ENCODE data around the gene AGBL4.
A peak's percentile ranks its signal among the peaks of the same experiment; 100 is the strongest.
"Not testable (repeated sequence)": the region's sequence is repeated elsewhere in the genome, so short reads cannot be mapped to it uniquely, and the experiment has no call there.

Gene AGBL4

DNA sequence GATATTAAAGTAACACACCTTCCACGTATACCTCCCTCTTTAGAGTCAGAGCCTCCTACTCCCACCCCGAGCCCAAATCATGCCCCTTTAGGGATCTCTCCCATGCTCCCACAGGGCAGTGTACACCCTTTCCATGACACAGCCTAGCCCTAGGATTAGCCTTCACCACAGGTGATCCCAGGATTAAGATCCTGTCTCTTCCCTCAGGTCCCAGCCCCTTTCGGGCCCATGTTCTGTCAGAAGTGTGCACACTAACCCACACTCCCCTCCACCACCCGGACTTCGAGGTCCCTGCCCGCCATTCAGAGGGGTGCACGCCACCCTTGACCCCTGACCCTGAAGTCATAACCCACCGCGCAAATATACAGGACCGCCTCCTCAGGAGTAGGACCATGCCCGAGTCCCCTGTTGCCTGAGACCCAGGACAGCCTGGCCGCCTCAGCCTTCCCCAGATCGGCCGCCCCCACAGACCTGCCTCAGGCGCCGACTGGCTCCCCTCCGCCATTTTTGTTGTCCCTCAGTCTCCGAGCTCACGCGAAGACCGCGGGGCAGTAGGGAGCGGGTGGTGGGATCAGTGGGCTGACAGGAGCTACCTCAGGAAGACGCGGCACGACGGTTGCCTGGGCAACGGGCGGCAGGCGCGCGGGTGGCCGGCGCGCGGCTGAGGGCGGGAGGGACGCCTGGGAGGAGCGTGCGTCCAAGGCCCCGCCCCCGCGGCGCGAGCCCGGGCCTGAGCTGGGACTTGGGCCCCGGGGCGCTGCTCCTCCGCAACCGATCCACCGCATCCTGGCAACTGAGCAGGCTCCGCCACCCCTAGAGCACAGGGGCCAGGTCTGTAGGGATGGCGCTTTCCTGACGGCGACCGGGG is at the start of gene AGBL4:
AGBL4 (minus strand) TSS at position 663 of the 868 bp plus-strand sequence.
- Mint-ChIP-seq H3K4me3 (no peak within 1 kb of the TSS), H3K36me3 (no peaks in the 10 kb centered on the region), H3K27ac (no peak within 1 kb of the TSS), H3K9me3 (no peaks in the 10 kb centered on the region), H3K27me3 (peaks cover 10% of the 10 kb centered on the region), H3K4me1 (no peaks in the 10 kb centered on the region)
- CTCF ChIA-PET = no interaction called here
- DNase-seq = peak; percentile 26

DNA sequence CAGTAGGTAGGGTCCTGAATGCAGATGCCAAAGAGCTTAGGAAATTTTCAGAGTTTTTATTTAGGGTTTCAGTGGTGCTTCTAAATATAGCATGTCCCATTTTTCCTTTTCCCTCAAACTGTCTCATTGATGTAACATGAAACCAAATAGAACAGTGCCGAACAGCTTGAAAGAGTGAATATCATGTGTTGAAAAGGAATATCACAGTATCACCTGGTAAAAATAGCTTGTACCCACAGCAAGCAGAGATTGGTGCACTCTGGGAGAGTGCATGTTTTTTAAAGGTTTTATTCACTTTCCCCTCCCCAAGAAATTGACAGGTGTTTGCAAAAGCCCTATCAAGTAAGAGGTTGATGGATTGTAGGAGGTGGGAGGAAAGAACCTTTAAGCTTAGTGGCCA is 43.1 kb upstream of the AGBL4 start:
- no peaks in the 10 kb centered on the region for H3K36me3 Mint-ChIP-seq
- H3K27ac Mint-ChIP-seq = no peak overlapping the region
- DNase-seq = no peak
- H3K4me1 Mint-ChIP-seq = no peaks in the 10 kb centered on the region
- no peaks in the 10 kb centered on the region for H3K27me3 Mint-ChIP-seq
- CTCF ChIA-PET = no interaction called here
- H3K9me3 Mint-ChIP-seq = no peaks in the 10 kb centered on the region
- H3K4me3 Mint-ChIP-seq = no peak overlapping the region

DNA sequence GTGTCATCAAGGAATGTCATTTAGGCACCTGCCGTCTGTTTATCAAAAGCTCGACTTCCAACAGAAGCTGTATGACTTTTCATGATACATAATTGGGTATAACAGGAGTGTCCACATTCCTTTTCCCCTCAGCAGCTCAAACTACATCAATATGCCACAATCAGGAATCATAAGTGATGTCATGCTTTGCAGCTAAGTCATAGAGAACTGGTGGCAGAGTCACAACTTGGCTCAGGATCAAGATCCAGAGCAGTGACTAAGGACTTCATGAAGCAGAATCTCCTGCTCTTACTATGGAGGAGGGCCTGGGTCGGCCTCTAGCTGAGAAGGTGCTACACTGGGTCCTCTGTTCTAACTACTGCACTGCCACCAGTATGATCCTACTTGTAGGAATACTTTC is 36.5 kb upstream of the AGBL4 start:
- H3K36me3 Mint-ChIP-seq = no peaks in the 10 kb centered on the region
- no peak overlapping the region for H3K27ac Mint-ChIP-seq
- no peak for DNase-seq
- no peaks in the 10 kb centered on the region for H3K27me3 Mint-ChIP-seq
- CTCF ChIA-PET = no interaction called here
- H3K4me1 Mint-ChIP-seq = no peaks in the 10 kb centered on the region
- H3K4me3 Mint-ChIP-seq = no peak overlapping the region
- H3K9me3 Mint-ChIP-seq = no peaks in the 10 kb centered on the region

DNA sequence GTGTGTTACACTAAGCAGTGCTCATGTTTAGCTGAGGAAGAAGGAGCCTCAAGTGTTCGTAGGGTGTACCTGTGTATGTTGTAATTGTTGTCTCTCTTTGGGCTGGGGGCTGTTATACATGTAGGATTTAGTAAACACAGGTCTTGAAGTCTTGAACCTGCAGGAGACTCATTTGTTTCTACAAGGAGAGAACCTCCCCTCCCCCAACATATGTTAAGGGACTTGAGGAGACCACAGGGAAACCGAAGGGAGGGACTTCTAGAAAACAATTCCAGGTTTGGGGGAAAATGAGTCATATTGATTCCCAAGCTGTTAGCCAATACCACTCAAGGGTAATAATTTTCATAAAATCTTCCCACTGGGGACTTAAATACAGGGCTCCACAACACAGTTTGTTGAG is 25.0 kb upstream of the AGBL4 start:
- Mint-ChIP-seq H3K4me3 (no peak overlapping the region), H3K36me3 (no peaks in the 10 kb centered on the region)
- DNase-seq = no peak

DNA sequence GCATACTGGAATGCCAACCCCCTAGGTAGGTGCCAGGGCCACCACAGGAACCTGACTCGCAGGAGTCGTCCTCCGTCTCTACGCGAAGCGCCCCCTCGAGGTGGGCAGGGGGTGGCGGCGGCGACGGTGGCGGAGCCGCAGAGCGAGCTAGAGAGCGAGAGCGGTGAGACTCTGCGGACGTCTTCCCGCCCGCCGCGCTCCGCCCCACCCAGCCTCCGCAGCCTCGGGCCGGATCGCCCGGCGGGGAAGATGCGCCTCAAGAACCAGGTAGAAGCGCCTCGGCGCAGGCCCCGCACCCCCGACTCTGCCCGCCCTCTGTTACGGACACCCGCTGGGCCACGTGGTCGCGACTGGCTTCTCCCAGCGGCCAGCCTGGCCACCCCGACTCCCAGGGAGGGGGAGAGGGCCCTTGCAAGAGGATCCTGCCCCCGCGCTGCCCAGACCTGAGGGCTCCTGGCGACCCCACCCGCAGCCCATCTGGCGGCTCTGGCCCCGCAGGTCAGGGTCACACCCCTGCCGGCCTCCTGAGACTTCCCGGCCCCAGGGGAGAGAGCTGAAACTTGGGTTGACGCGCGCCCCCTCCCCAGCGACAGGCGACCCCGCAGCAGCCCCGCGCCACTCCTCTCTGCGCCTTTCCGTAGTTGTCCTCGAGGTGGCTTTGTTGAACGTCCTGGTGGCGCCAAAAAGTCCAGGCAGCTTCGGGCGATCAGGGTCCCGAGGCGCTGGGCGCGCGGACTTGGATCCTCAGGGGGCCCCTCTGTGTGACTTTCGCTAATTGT is 24.4 kb upstream of the AGBL4 start:
- peak; percentile 21 for DNase-seq
- Mint-ChIP-seq H3K27ac (no peak overlapping the region), H3K4me3 (no peak overlapping the region), H3K36me3 (no peaks in the 10 kb centered on the region), H3K27me3 (peaks cover 14% of the 10 kb centered on the region), H3K4me1 (no peaks in the 10 kb centered on the region), H3K9me3 (no peaks in the 10 kb centered on the region)
- CTCF ChIA-PET = interaction anchor here (0.6 kb wide), 1 partner anchor 9 kb away, joined by 3 read pairs; no protein-coding TSS in a partner anchor

More for the DNA sequence above, 25.0 kb upstream of the AGBL4 start:
- Mint-ChIP-seq H3K9me3 (no peaks in the 10 kb centered on the region), H3K27ac (no peak overlapping the region), H3K27me3 (peaks cover 14% of the 10 kb centered on the region), H3K4me1 (no peaks in the 10 kb centered on the region)
- CTCF ChIA-PET = no interaction called here

DNA sequence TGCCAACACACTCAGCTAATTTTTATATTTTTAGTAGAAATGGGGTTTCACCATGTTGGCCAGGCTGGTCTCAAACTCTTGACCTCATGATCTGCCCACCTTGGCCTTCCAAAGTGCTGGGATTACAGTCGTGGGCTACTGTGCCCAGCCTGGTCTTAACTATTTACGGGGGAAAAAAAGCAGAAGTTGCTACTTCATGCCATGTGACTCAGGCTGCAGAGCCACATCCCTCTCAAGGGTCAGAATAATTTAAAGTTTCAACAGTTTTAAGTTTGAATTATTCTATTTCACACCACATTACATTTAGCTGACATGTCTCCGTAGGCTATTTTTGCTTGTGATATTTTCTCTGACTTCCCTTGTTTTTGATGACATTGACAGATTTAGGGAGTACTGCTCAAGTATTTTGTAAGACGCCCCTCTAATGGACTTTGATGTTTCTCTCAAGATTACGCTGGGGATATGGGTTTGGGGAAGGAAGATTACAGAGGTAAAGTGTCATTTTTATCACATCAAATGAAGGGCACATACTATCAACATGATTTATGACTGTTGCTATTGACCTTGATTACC is 14.6 kb upstream of the AGBL4 start:
- no peaks in the 10 kb centered on the region for H3K9me3 Mint-ChIP-seq
- CTCF ChIA-PET = no interaction called here
- no peaks in the 10 kb centered on the region for H3K27me3 Mint-ChIP-seq

DNA sequence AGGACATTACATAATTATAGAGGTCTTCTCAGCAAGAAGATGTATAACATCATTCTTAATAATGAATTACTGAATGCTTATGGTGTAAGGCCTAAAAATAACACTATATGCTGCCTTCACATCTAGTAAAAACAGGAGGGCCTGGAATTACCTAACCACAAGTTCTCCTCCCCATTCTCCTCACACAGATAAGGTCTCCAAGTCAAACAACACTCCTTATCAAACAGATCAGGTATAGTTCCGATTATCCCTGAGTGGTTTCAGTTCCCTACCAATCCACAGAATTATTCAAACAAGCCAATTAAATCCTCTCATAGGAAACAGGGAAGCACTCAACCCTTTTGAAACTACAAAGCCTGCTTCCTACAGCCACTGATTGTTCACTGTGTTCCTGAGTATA is 4.0 kb upstream of the AGBL4 start:
- Mint-ChIP-seq H3K4me1 (no peaks in the 10 kb centered on the region), H3K36me3 (no peaks in the 10 kb centered on the region), H3K27me3 (peaks cover 10% of the 10 kb centered on the region), H3K4me3 (no peak overlapping the region), H3K27ac (no peak overlapping the region), H3K9me3 (no peaks in the 10 kb centered on the region)
- CTCF ChIA-PET = no interaction called here
- no peak for DNase-seq

More for the DNA sequence above, 14.6 kb upstream of the AGBL4 start:
- Mint-ChIP-seq H3K36me3 (no peaks in the 10 kb centered on the region), H3K4me1 (no peaks in the 10 kb centered on the region), H3K27ac (no peak overlapping the region), H3K4me3 (no peak overlapping the region)
- no peak for DNase-seq

DNA sequence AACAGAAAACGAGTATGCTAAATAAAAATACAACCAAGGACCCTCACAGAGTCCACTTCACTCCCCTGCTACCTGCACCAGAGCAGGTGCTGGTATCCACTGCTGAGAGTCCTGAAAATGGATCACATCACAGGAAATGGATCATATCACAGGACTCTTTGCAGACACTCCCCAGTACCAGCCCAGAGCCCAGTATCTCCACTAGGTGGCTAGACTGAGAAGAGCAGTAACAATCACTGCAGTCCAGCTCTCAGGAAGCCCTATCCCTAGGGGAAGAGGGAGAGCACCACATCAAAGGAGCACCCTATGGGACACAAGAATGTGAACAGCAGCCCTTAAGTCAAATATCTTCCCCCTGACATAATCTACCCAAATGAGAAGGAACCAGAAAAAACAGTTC is 28.0 kb downstream of the AGBL4 start:
- Mint-ChIP-seq H3K9me3 (peaks cover 8% of the 10 kb centered on the region), H3K4me3 (no peak overlapping the region), H3K27ac (no peak overlapping the region), H3K36me3 (no peaks in the 10 kb centered on the region), H3K4me1 (no peaks in the 10 kb centered on the region), H3K27me3 (no peaks in the 10 kb centered on the region)
- no peak for DNase-seq
- CTCF ChIA-PET = no interaction called here

DNA sequence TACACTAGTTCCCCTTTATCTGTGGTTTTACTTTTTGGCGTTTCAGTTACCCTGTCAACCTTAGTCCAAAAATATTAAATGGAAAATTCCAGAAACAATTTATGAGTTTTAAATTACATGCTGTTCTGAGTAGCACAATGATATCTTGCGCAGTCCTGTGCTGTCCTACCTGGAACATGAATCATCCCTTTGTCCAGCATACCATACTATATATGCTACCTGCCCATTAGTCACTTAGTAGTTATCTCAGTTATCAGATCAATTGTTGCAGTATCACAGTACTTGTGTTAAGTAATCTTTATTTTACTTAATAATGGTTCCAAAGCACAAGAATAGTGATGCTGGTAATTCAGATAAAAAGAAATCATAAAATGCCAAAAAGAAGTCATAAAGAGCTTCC is 52.7 kb downstream of the AGBL4 start:
- CTCF ChIA-PET = no interaction called here
- H3K27me3 Mint-ChIP-seq = no peaks in the 10 kb centered on the region
- H3K4me3 Mint-ChIP-seq = no peak overlapping the region
- no peaks in the 10 kb centered on the region for H3K9me3 Mint-ChIP-seq
- H3K4me1 Mint-ChIP-seq = no peaks in the 10 kb centered on the region
- no peak for DNase-seq
- H3K27ac Mint-ChIP-seq = no peak overlapping the region
- no peaks in the 10 kb centered on the region for H3K36me3 Mint-ChIP-seq

DNA sequence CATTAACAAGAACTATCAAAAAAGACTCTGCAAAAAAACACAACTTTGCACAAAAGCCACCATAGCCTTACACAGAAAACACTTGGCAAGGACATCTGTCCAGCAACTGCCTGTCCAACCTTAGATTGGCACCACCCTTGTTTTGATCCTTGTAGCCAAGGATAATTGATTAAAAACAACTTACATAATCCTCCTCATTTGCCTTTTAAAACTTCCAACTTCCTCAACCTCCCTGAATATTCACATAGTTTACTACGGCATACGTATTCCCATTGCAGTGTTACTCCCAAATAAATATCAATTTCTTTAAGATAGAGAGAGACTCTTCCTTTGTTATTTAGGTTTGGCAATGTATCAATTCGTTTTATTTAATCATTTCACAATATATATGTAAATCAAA is 72.4 kb downstream of the AGBL4 start:
- no peak overlapping the region for H3K27ac Mint-ChIP-seq
- CTCF ChIA-PET = no interaction called here
- H3K4me1 Mint-ChIP-seq = no peaks in the 10 kb centered on the region

DNA sequence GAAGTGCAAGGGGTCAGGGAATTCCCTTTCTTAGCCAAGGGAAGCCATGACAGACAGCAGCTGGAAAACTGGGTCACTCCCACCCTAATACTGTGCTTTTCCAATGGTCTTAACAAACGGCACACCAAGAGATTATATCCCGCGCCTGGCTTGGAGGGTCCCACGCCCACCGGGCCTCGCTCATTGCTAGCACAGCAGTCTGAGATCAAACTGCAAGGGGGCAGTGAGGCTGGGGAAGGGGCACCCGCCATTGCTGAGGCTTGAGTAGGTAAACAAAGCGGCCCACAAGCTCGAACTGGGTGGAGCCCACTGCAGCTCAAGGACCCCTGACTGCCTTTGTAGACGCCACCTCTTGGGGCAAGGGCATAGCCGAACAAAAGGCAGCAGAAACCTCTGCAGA is 108.5 kb downstream of the AGBL4 start:
- H3K4me1 Mint-ChIP-seq, H3K27me3 Mint-ChIP-seq, H3K27ac Mint-ChIP-seq, H3K36me3 Mint-ChIP-seq, H3K4me3 Mint-ChIP-seq, CTCF ChIA-PET, DNase-seq: not testable (repeated sequence)
- H3K9me3 Mint-ChIP-seq = peaks cover 19% of the 10 kb centered on the region

More for the DNA sequence above, 72.4 kb downstream of the AGBL4 start:
- Mint-ChIP-seq H3K9me3 (peaks cover 2% of the 10 kb centered on the region), H3K36me3 (no peaks in the 10 kb centered on the region), H3K27me3 (no peaks in the 10 kb centered on the region), H3K4me3 (no peak overlapping the region)
- no peak for DNase-seq

DNA sequence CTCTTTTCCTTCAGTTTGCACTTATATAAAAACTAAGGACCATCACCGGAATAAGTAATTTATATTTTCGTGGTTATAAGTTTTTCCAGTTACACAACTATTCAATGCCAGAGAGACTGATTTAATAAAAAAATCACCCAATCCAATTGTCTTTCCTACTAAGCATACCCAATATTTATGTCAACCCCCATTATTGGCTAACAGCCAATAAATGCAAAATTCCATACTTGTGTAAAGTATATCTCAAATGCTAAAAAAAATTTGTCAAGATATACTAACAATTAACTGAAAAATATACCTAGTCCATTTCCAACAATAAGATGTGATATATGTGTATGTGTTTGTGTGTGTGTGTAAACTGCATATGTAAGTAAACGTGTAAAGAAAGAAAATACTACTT is 117.4 kb downstream of the AGBL4 start:
- DNase-seq = no peak
- CTCF ChIA-PET = no interaction called here
- Mint-ChIP-seq H3K27ac (no peak overlapping the region), H3K9me3 (no peaks in the 10 kb centered on the region), H3K4me3 (no peak overlapping the region), H3K36me3 (no peaks in the 10 kb centered on the region), H3K4me1 (no peaks in the 10 kb centered on the region), H3K27me3 (no peaks in the 10 kb centered on the region)

DNA sequence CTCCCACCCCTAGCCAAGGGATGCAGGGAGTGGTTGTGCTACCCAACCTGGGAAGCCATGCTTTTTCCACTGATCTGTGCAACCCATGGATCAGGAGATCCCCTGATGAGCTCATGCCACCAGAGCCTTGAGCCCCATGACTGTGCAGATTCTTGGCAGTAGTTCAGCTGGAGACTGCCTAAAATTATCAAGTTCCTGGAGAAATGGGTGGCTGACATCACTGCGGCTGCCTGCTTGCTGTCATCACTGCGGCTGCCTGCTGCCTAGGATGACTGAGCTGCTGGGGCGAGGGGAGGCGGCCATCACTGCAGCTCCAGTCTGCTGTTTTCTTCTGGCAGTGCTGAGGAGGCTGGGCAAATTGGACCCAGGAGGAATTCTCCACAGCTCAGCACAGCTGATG is 159.2 kb downstream of the AGBL4 start:
- peaks cover 20% of the 10 kb centered on the region for H3K9me3 Mint-ChIP-seq
- no peak overlapping the region for H3K4me3 Mint-ChIP-seq
- no peaks in the 10 kb centered on the region for H3K27me3 Mint-ChIP-seq
- H3K36me3 Mint-ChIP-seq = no peaks in the 10 kb centered on the region
- no peaks in the 10 kb centered on the region for H3K4me1 Mint-ChIP-seq
- CTCF ChIA-PET = no interaction called here
- no peak for DNase-seq
- H3K27ac Mint-ChIP-seq = no peak overlapping the region

DNA sequence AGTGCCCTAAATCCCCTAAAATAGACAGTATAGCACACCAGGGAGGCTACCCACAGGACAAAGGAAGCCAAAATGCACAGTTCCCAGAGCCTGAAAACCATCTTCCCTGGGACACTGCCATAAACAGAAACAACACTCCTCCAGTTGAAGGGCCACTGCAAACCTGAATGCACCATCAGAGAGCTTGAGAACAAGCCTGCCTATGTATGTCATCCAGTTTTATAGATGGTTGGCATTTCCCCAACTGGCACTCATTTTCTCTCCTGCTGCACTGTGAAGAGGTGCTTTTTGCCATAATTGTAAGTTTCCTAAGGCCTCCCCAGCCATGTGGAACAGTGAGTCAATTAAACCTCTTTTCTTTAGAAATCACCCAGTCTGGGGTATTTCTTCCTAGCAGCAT is 169.0 kb downstream of the AGBL4 start:
- Mint-ChIP-seq H3K9me3 (no peaks in the 10 kb centered on the region), H3K27me3 (no peaks in the 10 kb centered on the region), H3K27ac (no peak overlapping the region), H3K36me3 (no peaks in the 10 kb centered on the region), H3K4me3 (no peak overlapping the region), H3K4me1 (no peaks in the 10 kb centered on the region)
- CTCF ChIA-PET = no interaction called here
- no peak for DNase-seq

DNA sequence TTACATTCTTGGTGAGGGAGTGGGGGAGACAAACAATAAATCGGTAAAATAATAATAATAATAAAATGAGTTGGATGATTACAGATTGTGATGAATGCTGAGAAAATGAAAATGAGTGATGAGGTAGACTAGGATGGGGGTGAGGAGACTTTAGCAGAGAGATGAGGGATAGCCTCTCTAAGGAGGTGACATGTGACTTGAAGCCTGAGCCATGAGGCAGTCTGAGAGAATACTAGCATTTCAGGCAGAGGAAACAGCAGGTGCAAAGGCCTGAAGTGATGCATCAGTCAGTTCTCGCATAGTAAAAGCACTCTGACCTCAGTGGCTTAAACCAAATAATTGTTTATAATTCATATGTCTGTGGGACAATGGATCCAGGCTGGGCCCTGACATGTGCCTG is 181.2 kb downstream of the AGBL4 start:
- CTCF ChIA-PET = no interaction called here
- H3K27me3 Mint-ChIP-seq = no peaks in the 10 kb centered on the region
- H3K36me3 Mint-ChIP-seq = no peaks in the 10 kb centered on the region

More for the DNA sequence above, 181.2 kb downstream of the AGBL4 start:
- DNase-seq = no peak
- Mint-ChIP-seq H3K9me3 (peaks cover 49% of the 10 kb centered on the region), H3K4me1 (no peaks in the 10 kb centered on the region), H3K4me3 (no peak overlapping the region), H3K27ac (peak overlapping the region; percentile 40)
